Astrocyte (in vitro differentiated cells and primary cell): ENCODE results near the gene SEMA3G. TPM values are rescaled to one million over a fixed set of nuclear protein-coding genes. Genes with fewer than 3 reads are reported as not detected.

Source experiments
- DNase-seq: peaks from one replicate; pipeline ENCODE4 v3.0.0-alpha.2; 2010; ENCODE audit warnings: low read depth
- FAIRE-seq: peaks from 2 replicates; lab custom pipeline; 2011; peaks lifted over from hg19 to GRCh38; lab: Jason Lieb, UNC
- H2AFZ ChIP-seq: 2 replicates; pipeline ENCODE4 v1.6.0; 2012; ENCODE audit warnings: low read depth, low read length, inconsistent platforms
- H3K27ac ChIP-seq: 2 replicates; pipeline ENCODE4 v1.5.1; 2011; ENCODE audit warnings: low read depth, low read length, inconsistent platforms
- H3K27me3 ChIP-seq: 2 replicates; pipeline ENCODE4 v1.6.0; 2011; ENCODE audit warnings: low read length, inconsistent platforms; ENCODE audit not compliant: insufficient read depth
- H3K36me3 ChIP-seq: 2 replicates; pipeline ENCODE4 v1.5.1; 2011; ENCODE audit warnings: low read length, inconsistent platforms; ENCODE audit not compliant: insufficient read depth
- H3K4me1 ChIP-seq: 2 replicates; pipeline ENCODE4 v1.5.1; 2011; ENCODE audit warnings: low read length, inconsistent platforms; ENCODE audit not compliant: insufficient read depth
- H3K4me2 ChIP-seq: 2 replicates; pipeline ENCODE4 v1.6.0; 2012; ENCODE audit warnings: low read length, inconsistent platforms
- H3K4me3 ChIP-seq: 2 replicates; pipeline ENCODE4 v1.5.1; 2011; ENCODE audit warnings: low read depth, mild to moderate bottlenecking, low read length, inconsistent platforms; ENCODE audit not compliant: insufficient read depth
- H3K79me2 ChIP-seq: 2 replicates; pipeline ENCODE4 v1.6.0; 2012; ENCODE audit warnings: mild to moderate bottlenecking, low read length, inconsistent platforms; ENCODE audit not compliant: insufficient read depth
- H3K9ac ChIP-seq: 2 replicates; pipeline ENCODE4 v1.6.0; 2012; ENCODE audit warnings: mild to moderate bottlenecking, low read length, inconsistent platforms
- H3K9me3 ChIP-seq: 2 replicates; pipeline ENCODE4 v1.5.1; 2012; ENCODE audit warnings: low read depth, mild to moderate bottlenecking, low read length, inconsistent platforms; ENCODE audit not compliant: insufficient read depth
- H4K20me1 ChIP-seq: 2 replicates; pipeline ENCODE4 v1.6.0; 2012; ENCODE audit warnings: low read length, inconsistent platforms; ENCODE audit not compliant: insufficient read depth
- H3K27ac Mint-ChIP-seq: one replicate; pipeline ENCODE4 v1.8.0; 2021; ENCODE audit warnings: mild to moderate bottlenecking, mixed read lengths; ENCODE audit not compliant: unreplicated experiment
- H3K27me3 Mint-ChIP-seq: one replicate; pipeline ENCODE4 v1.8.0; 2021; ENCODE audit warnings: low read depth, mixed read lengths; ENCODE audit not compliant: unreplicated experiment
- H3K36me3 Mint-ChIP-seq: one replicate; pipeline ENCODE4 v1.8.0; 2021; ENCODE audit warnings: low read depth, mixed read lengths; ENCODE audit not compliant: unreplicated experiment
- H3K4me1 Mint-ChIP-seq: one replicate; pipeline ENCODE4 v1.8.0; 2021; ENCODE audit warnings: low read depth, mixed read lengths; ENCODE audit not compliant: unreplicated experiment
- H3K4me3 Mint-ChIP-seq: one replicate; pipeline ENCODE4 v1.8.0; 2021; ENCODE audit warnings: mild to moderate bottlenecking, moderate library complexity, mixed read lengths; ENCODE audit not compliant: unreplicated experiment
- H3K9me3 Mint-ChIP-seq: one replicate; pipeline ENCODE4 v1.8.0; 2021; ENCODE audit warnings: mild to moderate bottlenecking, mixed read lengths; ENCODE audit not compliant: unreplicated experiment
- EZH2 ChIP-seq: IDR thresholded peaks from 2 replicates; pipeline ENCODE4 v1.6.1; 2012; ENCODE audit warnings: mild to moderate bottlenecking, low read length, inconsistent platforms; ENCODE audit not compliant: insufficient read depth
- total RNA-seq: library from RNA; stranded (reverse); gene quantifications from 2 replicates; pipeline ENCODE4 v1.2.1, GENCODE V29; 2021
- TF ChIP-seq, protein P1 (sequence below): IDR thresholded peaks from 2 replicates; pipeline ENCODE4 v1.5.1; 2011; ENCODE audit warnings: low read depth, mild to moderate bottlenecking, inconsistent platforms, low read length, moderate library complexity; ENCODE audit not compliant: insufficient read depth

The SEMA3G gene
- total RNA-seq, 1 donor from 2014 or later: 0.09 TPM

DNA sequence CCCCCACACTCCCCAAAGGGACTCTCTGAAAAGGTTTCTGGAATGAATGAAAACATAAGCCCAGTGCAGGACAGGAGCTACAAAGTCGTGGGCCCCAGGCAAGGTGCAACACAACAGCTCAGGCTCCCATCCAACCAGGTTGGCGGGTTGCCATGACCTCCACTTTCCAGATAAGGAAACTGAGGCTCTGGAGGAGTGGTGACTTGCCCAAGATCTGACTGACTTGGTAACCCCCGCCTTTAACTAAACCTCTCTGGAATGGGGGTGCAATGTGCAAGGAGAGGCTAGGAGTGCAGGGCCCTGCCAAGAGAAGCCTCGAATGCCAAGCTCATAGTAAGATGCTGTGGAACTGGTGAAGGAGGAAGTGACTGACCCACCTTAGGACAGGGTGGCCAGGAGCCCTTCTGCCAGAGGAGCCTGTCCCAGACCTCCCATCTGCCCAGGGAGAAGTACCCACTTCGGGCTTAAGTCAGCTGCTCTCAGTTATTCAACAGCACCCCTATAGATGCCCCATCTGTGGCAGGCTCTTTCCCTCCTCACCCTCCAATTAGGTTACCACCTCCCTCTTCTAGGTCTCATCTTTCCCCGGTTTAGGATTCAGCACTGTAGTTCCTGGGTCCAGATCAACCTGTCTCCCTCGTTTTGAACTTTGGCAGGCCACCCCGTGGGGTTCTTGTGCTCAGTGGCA, 9.5 kb upstream of the SEMA3G start:
- no peak overlapping the region for H3K4me3 ChIP-seq
- no peaks in the 10 kb centered on the region for H3K9me3 Mint-ChIP-seq
- no peak for FAIRE-seq
- peaks cover 27% of the 10 kb centered on the region for H3K4me1 ChIP-seq
- no peak overlapping the region for H3K27ac ChIP-seq
- peak overlapping the region; percentile 59 for H3K27ac Mint-ChIP-seq
- H3K36me3 Mint-ChIP-seq: peaks cover 8% of the 10 kb centered on the region
- peaks cover 18% of the 10 kb centered on the region for H3K36me3 ChIP-seq
- H3K4me1 Mint-ChIP-seq: peaks cover 19% of the 10 kb centered on the region
- no peak for DNase-seq
- H3K4me2 ChIP-seq: peak overlapping the region; percentile 98
- H3K9ac ChIP-seq: peak overlapping the region; percentile 91
- H4K20me1 ChIP-seq: peaks cover 31% of the 10 kb centered on the region
- no peaks in the 10 kb centered on the region for H3K9me3 ChIP-seq
- H3K4me3 Mint-ChIP-seq: peak overlapping the region; percentile 89
- no peaks in the 10 kb centered on the region for H3K27me3 Mint-ChIP-seq
- H3K79me2 ChIP-seq: peaks cover 39% of the 10 kb centered on the region
- H3K27me3 ChIP-seq: no peaks in the 10 kb centered on the region
- no peak for TF ChIP-seq EZH2
- TF ChIP-seq, protein P1, sequence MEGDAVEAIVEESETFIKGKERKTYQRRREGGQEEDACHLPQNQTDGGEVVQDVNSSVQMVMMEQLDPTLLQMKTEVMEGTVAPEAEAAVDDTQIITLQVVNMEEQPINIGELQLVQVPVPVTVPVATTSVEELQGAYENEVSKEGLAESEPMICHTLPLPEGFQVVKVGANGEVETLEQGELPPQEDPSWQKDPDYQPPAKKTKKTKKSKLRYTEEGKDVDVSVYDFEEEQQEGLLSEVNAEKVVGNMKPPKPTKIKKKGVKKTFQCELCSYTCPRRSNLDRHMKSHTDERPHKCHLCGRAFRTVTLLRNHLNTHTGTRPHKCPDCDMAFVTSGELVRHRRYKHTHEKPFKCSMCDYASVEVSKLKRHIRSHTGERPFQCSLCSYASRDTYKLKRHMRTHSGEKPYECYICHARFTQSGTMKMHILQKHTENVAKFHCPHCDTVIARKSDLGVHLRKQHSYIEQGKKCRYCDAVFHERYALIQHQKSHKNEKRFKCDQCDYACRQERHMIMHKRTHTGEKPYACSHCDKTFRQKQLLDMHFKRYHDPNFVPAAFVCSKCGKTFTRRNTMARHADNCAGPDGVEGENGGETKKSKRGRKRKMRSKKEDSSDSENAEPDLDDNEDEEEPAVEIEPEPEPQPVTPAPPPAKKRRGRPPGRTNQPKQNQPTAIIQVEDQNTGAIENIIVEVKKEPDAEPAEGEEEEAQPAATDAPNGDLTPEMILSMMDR: no peak
- H2AFZ ChIP-seq: no peak overlapping the region

DNA sequence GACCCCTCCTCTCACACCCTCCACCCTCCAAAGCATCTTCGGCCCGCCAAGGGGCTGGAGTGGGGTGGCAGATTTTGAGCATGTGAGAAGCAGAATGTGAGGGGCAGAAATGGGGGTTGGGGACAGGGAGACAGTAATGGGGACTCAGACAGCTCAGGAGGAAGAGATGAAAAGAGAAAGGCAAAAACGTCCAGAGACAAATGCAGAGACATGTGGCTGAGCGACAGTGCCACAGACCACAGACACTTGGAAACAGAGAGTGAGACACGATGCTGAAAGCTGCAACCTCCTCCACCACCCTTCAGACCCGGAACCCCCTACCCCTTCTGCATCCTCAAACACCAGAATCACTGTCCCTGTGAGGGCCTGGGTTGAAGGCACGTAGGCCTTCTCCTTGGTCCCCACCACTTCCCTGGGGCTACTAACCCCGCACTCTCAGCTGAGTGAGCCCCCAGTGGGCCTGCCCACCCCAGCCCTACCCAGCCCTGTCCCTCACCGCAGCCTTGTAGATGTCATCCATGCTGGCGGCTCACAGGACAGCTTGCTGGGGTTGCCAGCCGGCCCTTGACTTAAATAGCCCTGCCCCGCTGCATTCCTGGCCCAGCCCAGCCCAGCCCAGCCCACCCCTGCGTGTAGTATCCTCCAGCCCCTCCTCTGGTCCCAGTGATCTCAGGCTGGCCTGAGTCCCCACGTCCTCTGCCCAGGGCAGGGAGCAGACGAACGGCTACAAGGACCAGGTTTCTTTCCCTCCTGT, 8.8 kb upstream of the SEMA3G start, which contains the start of gene TNNC1:
Gene TNNC1, minus strand, starts transcription at position 546 of the 754 bp plus-strand sequence. Its CDS starts 26 bp downstream, at position 520.
- H3K9ac ChIP-seq: peak within 1 kb of the TSS; percentile 91
- H3K36me3 Mint-ChIP-seq: peaks cover 9% of the 10 kb centered on the region
- no peak within 1 kb of the TSS for H3K4me3 ChIP-seq
- peak within 1 kb of the TSS; percentile 89 for H3K4me3 Mint-ChIP-seq
- H3K27ac Mint-ChIP-seq: peak within 1 kb of the TSS; percentile 72
- H3K9me3 Mint-ChIP-seq: no peaks in the 10 kb centered on the region
- no peaks in the 10 kb centered on the region for H3K9me3 ChIP-seq
- DNase-seq (no peak), FAIRE-seq (no peak)
- peaks cover 4% of the 10 kb centered on the region for H3K27me3 Mint-ChIP-seq
- peaks cover 11% of the 10 kb centered on the region for H3K36me3 ChIP-seq
- H2AFZ ChIP-seq: peak within 1 kb of the TSS; percentile 93
- peak within 1 kb of the TSS; percentile 98 for H3K4me2 ChIP-seq
- H3K4me1 ChIP-seq: peaks cover 27% of the 10 kb centered on the region
- TF ChIP-seq, protein P1: no peak
- TF ChIP-seq EZH2: no peak
- H3K4me1 Mint-ChIP-seq: peaks cover 19% of the 10 kb centered on the region
- peaks cover 25% of the 10 kb centered on the region for H4K20me1 ChIP-seq
- no peaks in the 10 kb centered on the region for H3K27me3 ChIP-seq
- peaks cover 37% of the 10 kb centered on the region for H3K79me2 ChIP-seq
- no peak within 1 kb of the TSS for H3K27ac ChIP-seq
